Cardiac fibroblast (primary cell): ENCODE data around the gene ADAT1.

ENCODE experiments used
- DNase-seq, 2 donors: peaks; one replicate each; pipeline versions ENCODE4 v3.0.0 to v3.0.0-alpha.2; 2010; ENCODE audit warnings: low read depth in 2 of 2
- H3K4me3 ChIP-seq, 2 donors: replicated peaks in 1 of 2; 1 replicate in 1 of 2; 2 replicates in 1 of 2; pipeline ENCODE4 v1.5.1; 2011; ENCODE audit warnings: low read depth in 2 of 2, low read length in 2 of 2, mild to moderate bottlenecking in 2 of 2, moderate library complexity in 1 of 2
- CTCF ChIP-seq: IDR thresholded peaks from one replicate; pipeline ENCODE4 v1.5.1; 2011; ENCODE audit warnings: low read depth, mild to moderate bottlenecking, low read length, inconsistent platforms

Gene ADAT1

DNA sequence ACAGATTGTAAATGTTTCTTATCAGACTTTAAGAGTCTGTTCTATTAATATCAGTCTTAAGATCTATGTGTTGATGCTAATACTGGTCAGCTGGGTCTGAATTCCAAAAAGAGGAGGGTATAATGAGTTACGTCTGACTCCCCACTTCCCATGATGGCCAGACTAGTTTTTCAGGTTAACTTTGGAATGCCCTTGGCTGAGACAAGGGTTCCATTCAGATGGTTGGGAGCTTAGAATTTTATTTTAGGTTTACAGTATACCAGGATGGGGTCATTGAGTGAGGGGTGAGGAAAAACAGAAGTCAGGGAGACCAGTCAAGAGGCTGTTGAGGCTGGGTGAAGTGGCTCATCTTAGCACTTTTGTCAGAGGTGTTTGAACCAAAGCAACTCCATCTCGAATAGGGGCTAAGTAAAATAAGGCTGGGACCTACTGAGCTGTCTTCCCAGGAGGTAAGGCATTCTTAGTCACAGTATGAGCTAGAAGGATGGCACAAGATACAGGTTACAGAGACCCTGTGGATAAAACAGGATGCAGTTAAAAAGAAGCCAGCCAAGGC, 64.2 kb downstream of the ADAT1 start:
- DNase-seq: no peak

DNA sequence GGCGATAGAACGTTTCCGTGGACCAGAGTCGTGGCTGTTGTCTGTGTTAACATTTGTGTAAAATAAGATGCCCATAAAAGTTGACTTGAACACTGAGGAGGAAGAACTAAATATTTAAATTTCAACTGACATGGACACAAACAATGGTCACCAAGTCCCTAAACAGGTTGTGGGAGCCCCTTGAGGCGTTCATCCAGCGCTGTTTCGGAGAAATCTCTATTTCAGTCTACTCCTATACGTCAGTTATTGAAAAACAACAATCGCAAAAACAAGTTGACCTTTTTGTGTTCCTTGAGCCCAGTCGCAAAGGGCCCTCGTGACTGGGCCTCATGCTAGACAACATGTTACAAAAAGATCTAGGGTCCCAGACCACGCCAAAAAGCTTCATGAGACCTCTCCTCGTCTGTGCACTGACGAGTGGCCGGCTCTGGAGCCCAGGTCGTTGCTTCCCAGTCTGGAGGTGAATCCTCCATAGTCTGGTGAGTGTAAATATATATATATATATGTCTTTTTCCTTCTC, 66.6 kb downstream of the ADAT1 start:
- peak overlapping the region; percentile 80 to 87 for H3K4me3 ChIP-seq
- no peak for TF ChIP-seq CTCF
- no peak for DNase-seq

More for the DNA sequence above, 64.2 kb downstream of the ADAT1 start:
- H3K4me3 ChIP-seq: no peak overlapping the region
- no peak for TF ChIP-seq CTCF

GRCh38 chr16:75555707-75556430, 67.2 kb downstream of the ADAT1 start, which contains the start of gene TMEM231:
Gene TMEM231, minus strand, starts transcription at chr16:75556252. Its CDS starts 43 bp downstream, at chr16:75556209.
- peak within 1 kb of the TSS; percentile 80 to 87 for H3K4me3 ChIP-seq
- no peak for TF ChIP-seq CTCF
- peak; percentile 93 to 94 for DNase-seq

- TF ChIP-seq CTCF: no peak
- peak overlapping the region; percentile 80 to 87 for H3K4me3 ChIP-seq
- DNase-seq: peak; percentile 92 to 93
Measured at GRCh38 chr16:75555213-75555706, 67.8 kb downstream of the ADAT1 start.

GRCh38 chr16:75552951-75553350, 70.1 kb downstream of the ADAT1 start:
- DNase-seq: no peak
- no peak for TF ChIP-seq CTCF
- no peak overlapping the region for H3K4me3 ChIP-seq

- TF ChIP-seq CTCF: peak; percentile 58
- peak; percentile 43 to 65 for DNase-seq
- H3K4me3 ChIP-seq: no peak overlapping the region
Measured at GRCh38 chr16:75550211-75550662, 72.8 kb downstream of the ADAT1 start.
